GM12801 (cell line): ENCODE data around the gene AHNAK.

Experiments used
- CTCF ChIP-seq: IDR thresholded peaks from one replicate; pipeline ENCODE4 v1.5.1; 2011; ENCODE audit warnings: control low read depth; ENCODE audit not compliant: insufficient read length; ENCODE audit errors: extremely low read depth

The AHNAK gene

GRCh38 chr11:62418733-62419132 is 127.9 kb downstream of the AHNAK start, which contains the start of gene SCGB1A1:
Gene SCGB1A1 (plus strand): TSS chr11:62419033. CDS start chr11:62419096, 63 bp downstream.
- TF ChIP-seq CTCF: no peak

GRCh38 chr11:62418136-62418535 is 128.5 kb downstream of the AHNAK start:
- no peak for TF ChIP-seq CTCF

- TF ChIP-seq CTCF: no peak
Measured at GRCh38 chr11:62416596-62416995, 130.0 kb downstream of the AHNAK start.

- no peak for TF ChIP-seq CTCF
Measured at GRCh38 chr11:62413060-62413696, 133.4 kb downstream of the AHNAK start.

- no peak for TF ChIP-seq CTCF
Measured at GRCh38 chr11:62411524-62411923, 135.1 kb downstream of the AHNAK start.

GRCh38 chr11:62410972-62411371 is 135.6 kb downstream of the AHNAK start:
- no peak for TF ChIP-seq CTCF

- TF ChIP-seq CTCF: no peak
Measured at GRCh38 chr11:62409831-62410230, 136.8 kb downstream of the AHNAK start.
